ENCODE data around the gene PLB1. TPM values are rescaled to one million over a fixed set of nuclear protein-coding genes. Genes with fewer than 3 reads are reported as not detected.

Gene PLB1
- total RNA-seq, 2 experiments from 2014 or later = 0.25 to 0.50 TPM

GRCh38 chr2:28627722-28628480 lies 132.0 kb downstream of the PLB1 start:
- CTCF ChIA-PET = interaction anchor here (1.4 kb wide), 1 partner anchor 34 kb away, joined by 5 read pairs; no protein-coding TSS in a partner anchor
- Mint-ChIP-seq H3K27me3 (no peaks in the 10 kb centered on the region), H3K4me1 (ENCODE audit: low read depth) (peaks cover 53% of the 10 kb centered on the region), H3K36me3 (ENCODE audit: low read depth) (peaks cover under 1% of the 10 kb centered on the region), H3K4me3 (no peak overlapping the region), H3K9me3 (peaks cover 1% of the 10 kb centered on the region), H3K27ac (peak overlapping the region; percentile 65)
- POLR2A ChIA-PET = interaction anchor here (1.4 kb wide), 1 partner anchor 7 kb away, joined by 4 read pairs; no protein-coding TSS in a partner anchor
- ATAC-seq = peak; percentile 8
- intact Hi-C loops (cut with micrococcal nuclease) = no loop called here
- TF ChIP-seq, protein P1, sequence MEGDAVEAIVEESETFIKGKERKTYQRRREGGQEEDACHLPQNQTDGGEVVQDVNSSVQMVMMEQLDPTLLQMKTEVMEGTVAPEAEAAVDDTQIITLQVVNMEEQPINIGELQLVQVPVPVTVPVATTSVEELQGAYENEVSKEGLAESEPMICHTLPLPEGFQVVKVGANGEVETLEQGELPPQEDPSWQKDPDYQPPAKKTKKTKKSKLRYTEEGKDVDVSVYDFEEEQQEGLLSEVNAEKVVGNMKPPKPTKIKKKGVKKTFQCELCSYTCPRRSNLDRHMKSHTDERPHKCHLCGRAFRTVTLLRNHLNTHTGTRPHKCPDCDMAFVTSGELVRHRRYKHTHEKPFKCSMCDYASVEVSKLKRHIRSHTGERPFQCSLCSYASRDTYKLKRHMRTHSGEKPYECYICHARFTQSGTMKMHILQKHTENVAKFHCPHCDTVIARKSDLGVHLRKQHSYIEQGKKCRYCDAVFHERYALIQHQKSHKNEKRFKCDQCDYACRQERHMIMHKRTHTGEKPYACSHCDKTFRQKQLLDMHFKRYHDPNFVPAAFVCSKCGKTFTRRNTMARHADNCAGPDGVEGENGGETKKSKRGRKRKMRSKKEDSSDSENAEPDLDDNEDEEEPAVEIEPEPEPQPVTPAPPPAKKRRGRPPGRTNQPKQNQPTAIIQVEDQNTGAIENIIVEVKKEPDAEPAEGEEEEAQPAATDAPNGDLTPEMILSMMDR (IDR thresholded peaks at IDR 0.05) = no peak
- DNase-seq = peak; percentile 38

GRCh38 chr2:28628506-28628905 lies 132.6 kb downstream of the PLB1 start:
- no peak overlapping the region for H3K27ac Mint-ChIP-seq
- ChIA-PET CTCF (no interaction called here), POLR2A (no interaction called here)
- H3K9me3 Mint-ChIP-seq = peaks cover 1% of the 10 kb centered on the region
- ATAC-seq (no peak), DNase-seq (no peak)
- peaks cover 47% of the 10 kb centered on the region for H3K4me1 Mint-ChIP-seq (ENCODE audit: low read depth)
- no peaks in the 10 kb centered on the region for H3K27me3 Mint-ChIP-seq
- intact Hi-C loops (cut with micrococcal nuclease) = no loop called here
- H3K4me3 Mint-ChIP-seq = no peak overlapping the region
- no peaks in the 10 kb centered on the region for H3K36me3 Mint-ChIP-seq (ENCODE audit: low read depth)
- TF ChIP-seq, protein P1 (IDR thresholded peaks at IDR 0.05) = no peak

DNA sequence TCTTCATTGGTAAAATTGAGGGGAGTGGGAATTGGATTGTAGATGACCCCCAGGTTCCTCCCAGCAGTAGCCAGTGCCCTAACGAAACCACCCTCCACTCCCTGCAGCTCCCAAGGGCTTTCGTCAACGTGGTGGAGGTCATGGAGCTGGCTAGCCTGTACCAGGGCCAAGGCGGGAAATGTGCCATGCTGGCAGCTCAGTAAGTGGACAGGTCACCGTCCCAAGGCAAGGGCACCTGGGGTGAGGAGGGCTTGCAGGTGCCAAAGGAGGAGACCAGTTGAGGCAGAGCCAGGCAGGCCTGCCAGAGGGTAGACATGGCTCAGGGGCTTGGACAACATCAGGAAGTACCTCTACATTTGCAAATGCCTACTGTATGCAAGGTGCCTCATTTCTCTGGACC lies 133.1 kb downstream of the PLB1 start:
- H3K27ac Mint-ChIP-seq = no peak overlapping the region

GRCh38 chr2:28629910-28630309 lies 134.1 kb downstream of the PLB1 start:
- intact Hi-C loops (cut with micrococcal nuclease) = no loop called here
- no peaks in the 10 kb centered on the region for H3K27me3 Mint-ChIP-seq
- ChIA-PET CTCF (interaction anchor here (1.0 to 2.2 kb wide), 3 partner anchors 8 to 63 kb away, joined by 3 to 10 read pairs (median 8); no protein-coding TSS in a partner anchor), POLR2A (interaction anchor here (2.2 kb wide), 1 partner anchor 8 kb away, joined by 8 read pairs; no protein-coding TSS in a partner anchor)
- H3K4me3 Mint-ChIP-seq = no peak overlapping the region
- TF ChIP-seq, protein P1 (IDR thresholded peaks at IDR 0.05) = no peak
- H3K4me1 Mint-ChIP-seq (ENCODE audit: low read depth) = peaks cover 33% of the 10 kb centered on the region
- H3K27ac Mint-ChIP-seq = no peak overlapping the region
- no peaks in the 10 kb centered on the region for H3K9me3 Mint-ChIP-seq
- DNase-seq (no peak), ATAC-seq (no peak)
- no peaks in the 10 kb centered on the region for H3K36me3 Mint-ChIP-seq (ENCODE audit: low read depth)

More for the DNA sequence above, 133.1 kb downstream of the PLB1 start:
- Mint-ChIP-seq H3K9me3 (peaks cover under 1% of the 10 kb centered on the region), H3K27me3 (no peaks in the 10 kb centered on the region), H3K4me1 (ENCODE audit: low read depth) (peaks cover 42% of the 10 kb centered on the region), H3K4me3 (no peak overlapping the region), H3K36me3 (ENCODE audit: low read depth) (no peaks in the 10 kb centered on the region)
- TF ChIP-seq, protein P1 (IDR thresholded peaks at IDR 0.05) = no peak
- DNase-seq (no peak), ATAC-seq (no peak)
- intact Hi-C loops (cut with micrococcal nuclease) = no loop called here
- ChIA-PET POLR2A (no interaction called here), CTCF (no interaction called here)

GRCh38 chr2:28630341-28630740 lies 134.5 kb downstream of the PLB1 start:
- Mint-ChIP-seq H3K9me3 (no peaks in the 10 kb centered on the region), H3K4me1 (ENCODE audit: low read depth) (peaks cover 28% of the 10 kb centered on the region), H3K27me3 (no peaks in the 10 kb centered on the region), H3K36me3 (ENCODE audit: low read depth) (no peaks in the 10 kb centered on the region), H3K4me3 (no peak overlapping the region), H3K27ac (no peak overlapping the region)
- intact Hi-C loops (cut with micrococcal nuclease) = no loop called here
- ChIA-PET CTCF (interaction anchor here (1.0 to 2.2 kb wide), 3 partner anchors 9 to 64 kb away, joined by 3 to 10 read pairs (median 8); no protein-coding TSS in a partner anchor), POLR2A (interaction anchor here (2.2 kb wide), 1 partner anchor 9 kb away, joined by 8 read pairs; no protein-coding TSS in a partner anchor)
- ATAC-seq (no peak), DNase-seq (no peak)
- TF ChIP-seq, protein P1 (IDR thresholded peaks at IDR 0.05) = no peak
